Measurements from ENCODE around the gene ABCC4.

Gene ABCC4

DNA sequence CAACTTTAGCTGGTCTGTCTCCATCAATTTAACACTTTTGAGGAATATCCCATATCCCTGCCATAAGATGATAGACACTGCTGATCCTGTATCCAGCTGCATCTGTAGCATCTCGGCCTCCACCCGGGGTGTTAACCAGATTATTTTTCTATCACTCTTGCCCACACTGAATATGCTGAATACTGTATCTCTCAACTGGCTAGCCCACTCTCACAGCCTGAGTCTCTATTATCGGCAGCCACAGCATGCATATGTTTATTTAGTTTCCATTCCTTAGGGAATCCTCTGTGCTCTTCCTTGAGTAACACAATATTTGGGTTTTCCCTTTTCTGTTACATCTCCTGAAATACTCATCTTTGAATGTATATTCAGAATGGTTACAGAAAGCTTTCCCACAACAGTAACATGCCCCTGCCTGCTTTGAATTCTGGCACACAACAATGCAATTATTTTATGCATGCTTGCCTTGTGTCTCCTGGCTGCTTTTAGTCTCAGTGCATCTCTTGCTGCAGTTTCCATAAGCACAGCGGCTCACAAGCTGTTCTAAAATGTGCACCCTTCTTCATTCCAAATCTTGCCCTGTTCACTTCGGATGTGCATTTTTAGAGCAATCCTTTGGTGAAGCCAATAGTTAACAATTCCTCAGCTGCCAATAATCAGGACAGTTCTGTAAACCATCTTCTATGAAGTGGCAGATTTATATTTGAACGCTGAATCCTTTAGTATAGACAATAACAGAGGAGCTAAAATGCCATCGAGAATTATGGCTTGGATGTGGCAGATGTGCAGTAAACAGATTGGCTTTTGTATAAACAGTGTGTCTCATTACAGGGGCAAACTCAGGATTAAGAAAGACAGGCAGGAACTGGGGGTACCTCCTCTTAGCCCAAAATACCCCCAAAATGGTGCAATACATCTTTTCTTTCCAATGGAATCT is 327.0 kb downstream of the ABCC4 start:
- DNase-seq: no peak

DNA sequence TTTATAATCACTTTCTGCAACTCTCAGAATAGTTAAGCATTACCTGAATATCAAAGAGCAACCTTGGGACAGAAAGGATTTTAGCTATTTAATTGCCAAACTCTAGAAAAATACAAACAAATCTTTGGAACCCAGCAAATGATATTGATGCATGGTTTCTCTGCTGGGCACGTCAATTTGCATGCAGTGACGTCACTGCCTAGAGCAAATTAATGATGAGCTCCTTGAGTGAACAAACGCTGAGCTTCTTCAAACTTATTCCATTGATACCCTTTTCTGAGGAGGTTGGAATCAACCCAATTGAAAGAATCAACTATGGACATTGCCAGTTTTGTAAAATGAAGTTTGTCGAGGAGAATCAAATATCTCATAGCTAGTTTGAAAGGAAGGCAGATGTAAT is 329.0 kb downstream of the ABCC4 start:
- DNase-seq: no peak
